SK-MEL-5 (cell line): ENCODE results near the gene FHOD1. TPM values are rescaled to one million over a fixed set of nuclear protein-coding genes. Genes with fewer than 3 reads are reported as not detected.

Experiments used
- DNase-seq: peaks from one replicate; pipeline ENCODE4 v3.0.0-alpha.2; 2016; ENCODE audit warnings: low read depth, low spot score
- in situ Hi-C: cut with HindIII; loops from 2 replicates; pipeline ENCODE4 v1.10.0; 2016; ENCODE audit warnings: low sequenced_read_pairs, high pct_unique_total_duplicates, low pct_unique_long_range_greater_than_20kb
- total RNA-seq: library from RNA; depleted of rRNA; stranded (reverse); fragments of >200 nt; shearing (Covaris generic); gene quantifications from 2 replicates; pipeline ENCODE4 v1.2.3, GENCODE V29; 2014

FHOD1 gene
- total RNA-seq, 1 experiment from 2014 or later = 10.5 TPM

DNA sequence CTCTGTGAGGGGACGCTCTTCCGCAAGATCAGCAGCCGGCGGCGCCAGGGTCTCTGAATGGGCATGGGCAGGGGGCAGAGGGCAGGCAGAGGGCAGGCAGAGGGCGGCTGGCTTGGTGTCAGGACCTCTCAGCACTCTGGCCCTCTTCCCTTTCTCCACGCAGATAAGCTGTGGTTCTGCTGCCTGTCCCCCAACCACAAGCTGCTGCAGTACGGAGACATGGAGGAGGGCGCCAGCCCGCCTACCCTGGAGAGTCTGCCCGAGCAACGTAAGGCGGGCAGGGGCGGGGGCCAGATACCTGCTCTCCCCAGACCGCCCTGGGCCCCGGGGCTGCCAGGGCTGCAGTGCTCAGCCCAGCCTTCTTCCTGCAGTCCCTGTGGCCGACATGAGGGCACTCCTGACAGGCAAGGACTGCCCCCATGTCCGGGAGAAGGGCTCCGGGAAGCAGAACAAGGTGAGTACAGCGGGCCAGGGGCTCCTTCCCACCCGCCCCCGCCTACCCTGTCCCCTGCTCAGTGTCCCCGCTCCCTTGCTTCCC is 44.3 kb downstream of the FHOD1 start:
- DNase-seq = no peak
- in situ Hi-C loops = no loop called here

DNA sequence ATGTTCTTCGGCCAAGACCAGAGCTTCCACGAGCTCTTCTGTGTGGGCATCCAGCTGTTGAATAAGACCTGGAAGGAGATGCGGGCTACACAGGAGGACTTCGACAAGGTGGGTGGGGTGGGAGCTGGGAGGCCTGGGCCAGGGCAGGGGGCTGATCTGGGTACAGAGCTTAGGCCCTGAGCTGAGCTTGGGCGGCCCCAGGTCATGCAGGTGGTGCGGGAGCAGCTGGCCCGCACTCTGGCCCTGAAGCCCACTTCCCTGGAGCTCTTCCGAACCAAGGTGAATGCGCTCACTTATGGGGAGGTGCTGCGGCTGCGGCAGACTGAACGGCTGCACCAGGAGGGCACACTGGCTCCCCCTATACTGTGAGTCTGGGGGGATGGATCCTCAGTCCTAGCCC is 44.9 kb downstream of the FHOD1 start:
- DNase-seq = no peak
- in situ Hi-C loops = no loop called here

DNA sequence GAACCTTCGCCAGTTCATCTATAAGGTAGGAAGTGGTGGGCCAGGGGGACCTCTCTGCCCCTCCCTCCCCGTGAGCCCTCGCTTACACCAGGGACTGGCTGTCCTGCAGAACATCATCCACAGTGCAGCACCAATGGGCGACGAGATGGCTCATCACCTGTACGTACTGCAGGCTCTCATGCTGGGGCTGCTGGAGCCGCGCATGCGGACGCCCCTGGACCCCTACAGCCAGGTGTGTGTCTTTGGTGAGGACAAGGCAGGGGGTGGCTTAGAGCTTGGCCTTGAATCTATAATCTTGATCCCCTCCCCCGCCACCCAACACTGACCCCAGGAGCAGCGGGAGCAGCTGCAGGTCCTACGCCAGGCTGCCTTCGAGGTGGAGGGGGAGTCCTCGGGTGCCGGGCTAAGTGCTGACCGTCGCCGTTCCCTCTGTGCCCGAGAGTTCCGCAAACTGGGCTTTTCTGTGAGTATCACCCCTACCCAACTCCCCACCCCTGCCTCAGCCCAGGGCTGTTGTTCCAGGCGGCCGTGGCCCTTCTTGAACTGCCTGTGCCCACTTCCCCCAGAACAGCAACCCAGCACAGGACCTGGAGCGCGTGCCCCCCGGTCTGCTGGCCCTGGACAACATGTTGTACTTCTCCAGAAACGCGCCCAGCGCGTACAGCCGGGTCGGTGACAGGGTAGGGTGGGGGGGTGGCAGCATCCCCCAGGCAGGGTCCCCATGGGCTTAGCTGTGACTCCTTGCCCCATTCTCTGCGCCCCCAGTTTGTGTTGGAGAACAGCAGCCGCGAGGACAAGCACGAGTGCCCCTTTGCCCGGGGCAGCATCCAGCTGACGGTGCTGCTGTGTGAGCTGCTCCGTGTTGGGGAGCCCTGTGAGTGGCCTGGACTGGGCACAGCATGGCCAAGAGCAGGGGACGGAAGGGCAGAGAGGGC is 45.6 kb downstream of the FHOD1 start:
- in situ Hi-C loops = no loop called here
- no peak for DNase-seq

DNA sequence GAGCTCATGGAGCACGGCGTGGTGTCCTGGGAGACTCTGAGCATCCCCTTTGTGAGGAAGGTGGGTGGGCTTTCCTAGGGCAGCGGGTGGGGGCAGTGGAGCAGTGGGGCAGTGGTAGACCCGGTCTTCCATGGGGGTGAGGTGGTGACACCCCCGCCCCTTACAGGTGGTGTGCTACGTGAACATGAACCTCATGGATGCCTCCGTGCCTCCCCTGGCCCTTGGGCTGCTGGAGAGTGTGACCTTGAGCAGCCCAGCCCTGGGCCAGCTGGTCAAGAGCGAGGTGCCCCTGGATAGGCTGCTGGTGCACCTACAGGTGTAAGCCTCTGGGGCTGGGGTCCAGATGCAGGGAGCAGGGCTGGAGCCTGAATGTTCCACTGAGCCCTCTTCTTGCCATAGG is 46.8 kb downstream of the FHOD1 start:
- in situ Hi-C loops = no loop called here
- no peak for DNase-seq

DNA sequence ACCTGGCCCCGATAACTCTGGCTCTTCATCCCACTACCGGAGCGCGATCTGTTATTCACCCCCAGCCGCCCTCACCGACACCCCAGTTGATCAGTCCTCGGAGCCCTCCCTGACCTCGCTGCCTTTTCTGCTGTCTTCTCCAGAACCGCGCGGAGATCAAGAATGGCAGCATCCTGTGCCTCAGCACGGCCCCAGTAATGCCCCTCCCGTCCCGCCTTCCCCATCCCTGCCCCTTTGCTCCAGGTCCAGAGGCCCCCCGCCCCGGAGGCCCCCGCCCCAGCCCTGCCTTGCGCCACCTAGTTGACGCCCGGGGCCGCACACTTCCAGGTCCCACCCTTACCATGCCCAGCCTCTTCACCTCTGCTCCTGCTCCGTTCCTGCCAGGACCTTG is 47.5 kb downstream of the FHOD1 start:
- in situ Hi-C loops = no loop called here
- no peak for DNase-seq

DNA sequence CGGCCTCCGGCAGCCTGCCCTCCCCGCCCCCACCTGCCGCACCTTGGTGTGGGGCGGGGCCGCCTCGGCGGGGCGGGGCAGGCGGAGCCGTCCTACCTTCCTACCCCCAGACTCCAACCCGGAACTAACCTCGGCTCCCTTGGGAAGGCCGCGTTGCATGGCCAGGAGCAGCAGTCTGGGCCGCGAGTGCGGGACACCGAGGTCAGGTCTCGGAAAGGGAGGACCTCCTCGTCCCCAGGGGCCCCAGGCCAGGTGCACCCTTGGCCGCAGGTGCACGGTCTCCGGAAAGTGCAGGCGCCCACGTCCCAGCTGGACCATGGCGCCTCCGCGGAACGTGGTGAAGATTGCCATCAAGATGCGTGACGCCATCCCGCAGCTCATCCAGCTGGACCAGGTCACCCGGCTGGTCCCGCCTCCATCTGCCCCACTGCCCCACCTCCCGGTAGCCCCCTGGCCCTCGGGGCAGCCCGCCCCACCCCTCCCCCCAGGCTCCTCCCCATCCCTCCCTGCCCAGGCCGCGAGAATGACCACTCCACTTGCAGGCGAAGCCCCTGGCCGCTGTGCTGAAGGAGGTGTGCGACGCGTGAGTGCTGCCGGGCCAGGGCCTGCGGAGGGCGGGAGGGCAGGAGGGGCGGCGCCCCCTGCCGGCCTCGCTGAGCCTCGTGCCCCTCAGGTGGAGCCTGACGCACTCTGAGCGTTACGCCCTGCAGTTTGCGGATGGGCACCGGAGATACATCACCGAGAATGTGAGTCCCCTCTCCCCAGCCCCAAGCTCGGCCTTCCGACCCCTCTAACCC is 48.1 kb downstream of the FHOD1 start, which contains the start of gene ELMO3:
Gene ELMO3, plus strand, starts transcription at position 121 of the 797 bp plus-strand sequence. Its CDS starts 196 bp downstream, at position 317.
- DNase-seq = no peak
- in situ Hi-C loops = no loop called here

DNA sequence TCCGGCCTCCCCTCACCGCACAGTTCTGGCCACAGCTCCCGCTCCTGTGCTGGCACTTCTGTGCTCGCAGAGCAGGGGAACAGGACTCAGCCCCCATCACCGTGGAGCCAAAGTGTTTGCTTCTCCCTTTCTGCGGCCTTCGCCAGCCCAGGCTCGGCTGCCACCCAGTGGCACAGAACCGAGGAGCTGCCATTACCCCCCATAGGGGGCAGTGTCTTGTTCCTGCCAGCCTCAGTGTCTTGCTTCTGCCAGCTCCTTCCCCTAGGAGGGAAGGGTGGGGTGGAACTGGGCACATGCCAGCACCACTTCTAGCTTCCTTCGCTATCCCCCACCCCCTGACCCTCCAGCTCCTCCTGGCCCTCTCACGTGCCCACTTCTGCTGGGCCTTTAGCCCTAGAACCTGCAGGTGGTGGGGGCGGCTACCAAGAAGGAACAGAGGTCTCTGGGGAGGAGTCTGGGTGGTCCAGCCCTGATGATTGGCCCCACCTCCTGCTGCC is 49.0 kb downstream of the FHOD1 start:
- peak; percentile 75 for DNase-seq
- in situ Hi-C loops = no loop called here

DNA sequence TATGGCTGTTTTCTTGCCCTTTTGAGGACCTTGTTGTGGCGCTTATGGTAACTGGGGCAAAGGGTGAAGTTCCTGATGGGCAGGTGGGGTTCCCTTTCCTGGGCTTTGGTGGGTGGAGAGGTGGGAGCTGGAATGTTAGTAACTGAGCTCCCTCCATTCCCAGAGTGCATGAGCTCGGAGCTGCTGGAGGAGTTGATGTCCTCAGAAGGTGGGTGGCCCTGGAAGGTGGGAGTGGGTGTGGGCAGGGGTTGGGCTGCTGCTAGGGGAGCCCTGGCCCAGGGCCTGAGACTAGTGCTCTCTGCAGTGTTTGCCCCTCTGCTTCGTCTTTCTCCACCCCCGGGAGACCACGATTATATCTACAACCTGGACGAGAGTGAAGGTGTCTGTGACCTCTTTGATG is 49.6 kb downstream of the FHOD1 start:
- in situ Hi-C loops = no loop called here
- DNase-seq = no peak

DNA sequence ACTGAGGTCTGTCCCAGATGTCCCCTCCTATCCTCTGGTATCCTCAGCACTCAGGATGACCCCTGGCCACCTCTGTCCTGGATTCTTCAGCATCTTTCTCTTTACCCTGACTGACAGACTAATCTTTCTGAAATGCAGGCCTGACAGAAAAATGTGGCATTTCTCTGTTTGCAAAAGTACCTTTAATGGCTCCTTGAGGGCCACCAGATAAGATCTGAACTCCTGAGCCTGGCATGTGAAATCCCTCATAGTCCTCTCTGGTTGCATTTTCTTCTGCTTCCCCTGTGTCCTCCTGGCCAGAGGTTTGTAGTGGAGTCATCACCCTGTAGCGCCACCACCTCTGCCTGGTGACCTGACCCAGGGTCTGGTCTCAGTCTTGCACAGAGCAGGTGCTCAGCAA is 50.4 kb downstream of the FHOD1 start:
- in situ Hi-C loops = no loop called here

DNA sequence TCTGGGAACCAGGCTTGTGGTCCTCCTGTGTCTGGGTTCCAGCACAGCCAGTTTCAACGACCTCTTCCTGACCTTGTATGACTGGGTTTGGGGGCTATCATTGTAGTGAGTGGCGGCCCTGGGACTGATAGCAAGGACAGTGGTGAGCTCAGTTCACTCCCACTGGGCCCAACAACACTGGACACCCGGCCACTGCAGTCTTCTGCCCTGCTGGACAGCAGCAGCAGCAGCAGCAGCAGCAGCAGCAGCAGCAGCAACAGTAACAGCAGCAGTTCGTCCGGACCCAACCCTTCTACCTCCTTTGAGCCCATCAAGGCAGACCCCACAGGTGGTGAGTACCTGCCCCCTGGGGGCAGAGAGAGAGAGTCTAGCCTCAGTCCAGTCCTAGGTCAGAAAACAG is 51.6 kb downstream of the FHOD1 start:
- DNase-seq = no peak
- in situ Hi-C loops = no loop called here

More for the DNA sequence above, 50.4 kb downstream of the FHOD1 start:
- DNase-seq = no peak

DNA sequence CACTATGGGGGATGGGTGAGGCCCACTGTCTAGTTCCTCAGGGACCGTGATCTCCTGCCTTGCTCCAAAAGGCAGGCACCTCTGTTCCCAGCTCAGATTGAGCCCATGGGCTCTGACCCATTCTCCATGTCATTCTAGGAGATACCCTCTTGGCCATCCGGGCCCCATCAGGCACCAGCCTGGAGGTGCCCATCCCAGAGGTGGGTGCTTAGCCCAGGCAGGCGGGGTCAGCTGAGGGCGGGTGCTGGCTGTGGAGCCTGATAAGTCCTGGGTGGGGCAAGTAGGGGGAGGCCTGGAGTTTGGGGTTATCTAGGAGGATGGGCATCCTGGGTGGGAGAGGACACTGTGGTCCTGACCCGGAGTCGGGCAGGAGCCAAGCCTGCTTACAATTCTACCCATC is 53.0 kb downstream of the FHOD1 start:
- DNase-seq = no peak
- in situ Hi-C loops = no loop called here

DNA sequence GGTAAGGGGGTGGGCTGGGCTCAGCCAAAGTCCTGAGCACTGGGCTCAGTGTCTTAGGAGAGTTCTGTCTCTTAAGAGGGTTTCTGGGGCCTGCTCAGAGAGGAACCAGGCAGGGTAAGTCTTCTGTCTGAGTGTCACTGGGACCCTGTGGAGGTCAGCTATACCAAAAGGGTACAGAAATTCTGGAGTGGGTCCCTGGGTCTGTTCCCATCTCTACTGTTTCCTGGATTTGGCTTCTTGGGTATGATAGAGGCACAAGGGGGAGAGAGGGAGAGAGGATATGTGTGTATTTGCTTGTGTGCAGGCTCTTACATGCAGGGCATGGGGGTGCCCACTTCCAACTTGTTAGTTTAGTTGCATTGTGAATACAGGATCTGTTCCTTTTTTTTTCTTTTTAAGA is 53.7 kb downstream of the FHOD1 start:
- DNase-seq = no peak
- in situ Hi-C loops = no loop called here

DNA sequence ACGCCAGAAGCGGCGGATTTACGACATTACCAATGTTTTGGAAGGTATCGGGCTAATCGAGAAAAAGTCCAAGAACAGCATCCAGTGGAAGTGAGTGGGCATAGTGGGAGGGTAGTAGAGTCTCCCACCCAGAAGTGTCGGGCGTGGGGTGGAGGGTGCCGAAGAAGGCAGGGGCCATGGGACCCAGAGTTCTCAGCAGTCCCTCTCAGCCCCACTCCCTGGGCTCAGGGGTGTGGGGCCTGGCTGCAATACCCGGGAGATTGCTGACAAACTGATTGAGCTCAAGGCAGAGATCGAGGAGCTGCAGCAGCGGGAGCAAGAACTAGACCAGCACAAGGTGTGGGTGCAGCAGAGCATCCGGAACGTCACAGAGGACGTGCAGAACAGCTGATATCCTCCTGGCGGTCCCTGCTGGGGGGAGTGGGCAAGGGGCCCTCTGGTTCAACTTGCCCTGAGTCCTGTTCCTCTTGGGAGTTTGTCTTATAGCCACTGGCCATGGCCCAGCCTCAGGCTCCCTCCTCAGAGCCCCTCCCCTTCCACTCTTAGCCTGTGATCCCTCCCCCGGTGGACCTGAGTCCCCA is 54.4 kb downstream of the FHOD1 start:
- no peak for DNase-seq
- in situ Hi-C loops = no loop called here

DNA sequence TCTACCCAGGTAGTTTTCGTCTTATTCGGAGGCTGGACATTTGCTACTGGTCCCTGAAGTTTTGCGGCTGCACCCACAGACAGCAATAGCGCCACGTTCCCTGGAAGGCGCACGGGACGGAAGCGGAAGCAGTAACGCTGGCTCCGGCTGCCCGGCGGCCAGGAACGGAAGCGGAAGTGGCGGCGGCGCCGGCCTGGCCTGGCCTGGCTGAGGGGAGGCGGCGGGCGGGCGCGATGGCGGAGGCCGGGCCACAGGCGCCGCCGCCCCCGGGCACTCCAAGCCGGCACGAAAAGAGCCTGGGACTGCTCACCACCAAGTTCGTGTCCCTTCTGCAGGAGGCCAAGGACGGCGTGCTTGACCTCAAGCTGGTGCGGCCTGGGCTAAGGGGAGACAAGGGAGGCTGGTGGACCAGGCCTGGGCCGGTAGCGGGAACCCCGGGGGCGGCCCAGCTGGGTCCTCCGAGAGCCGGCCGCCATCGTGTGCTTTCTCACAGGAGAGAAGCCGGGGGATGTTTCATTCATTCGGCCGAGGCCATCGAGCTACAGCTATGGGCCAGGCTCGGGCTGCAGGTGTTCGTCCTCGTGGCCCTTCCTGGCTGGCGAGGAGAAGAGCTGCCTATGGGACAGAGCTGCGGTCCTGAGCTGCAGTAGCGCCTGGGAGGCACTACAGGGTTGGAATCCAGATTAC is 55.1 kb downstream of the FHOD1 start, which contains the start of gene E2F4:
Gene E2F4, plus strand, starts transcription at position 161 of the 687 bp plus-strand sequence. Its CDS starts 73 bp downstream, at position 234.
- in situ Hi-C loops = no loop called here

DNA sequence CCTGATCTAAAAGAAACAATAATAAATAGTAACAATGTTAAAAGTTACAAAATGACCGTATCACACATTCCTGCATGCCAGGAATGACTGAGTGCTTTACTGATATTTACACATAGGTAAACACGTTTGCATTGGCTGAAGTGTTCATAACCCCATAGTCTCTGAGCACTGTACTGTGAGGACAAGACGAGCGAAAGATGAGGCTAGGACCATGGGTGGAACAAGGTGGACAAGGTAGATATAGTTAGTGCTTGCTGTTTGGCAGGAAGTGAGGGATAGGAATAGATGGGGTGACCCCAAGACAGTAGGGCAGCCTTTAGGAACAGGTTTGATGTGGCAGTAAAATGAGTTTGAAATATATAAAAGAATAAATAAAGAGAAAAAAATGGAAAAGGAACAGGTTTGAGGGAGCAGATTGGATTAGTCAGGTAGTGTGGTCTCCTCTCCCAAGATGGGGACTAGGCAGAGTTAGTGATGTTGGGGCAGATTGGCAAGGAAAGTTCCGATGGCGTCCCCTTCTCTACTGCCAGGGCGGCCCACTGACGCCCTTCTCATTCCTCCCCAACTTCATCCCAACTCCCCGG is 55.8 kb downstream of the FHOD1 start:
- DNase-seq = no peak
- in situ Hi-C loops = no loop called here

More for the DNA sequence above, 55.1 kb downstream of the FHOD1 start, which contains the start of gene E2F4:
- peak; percentile 88 for DNase-seq

DNA sequence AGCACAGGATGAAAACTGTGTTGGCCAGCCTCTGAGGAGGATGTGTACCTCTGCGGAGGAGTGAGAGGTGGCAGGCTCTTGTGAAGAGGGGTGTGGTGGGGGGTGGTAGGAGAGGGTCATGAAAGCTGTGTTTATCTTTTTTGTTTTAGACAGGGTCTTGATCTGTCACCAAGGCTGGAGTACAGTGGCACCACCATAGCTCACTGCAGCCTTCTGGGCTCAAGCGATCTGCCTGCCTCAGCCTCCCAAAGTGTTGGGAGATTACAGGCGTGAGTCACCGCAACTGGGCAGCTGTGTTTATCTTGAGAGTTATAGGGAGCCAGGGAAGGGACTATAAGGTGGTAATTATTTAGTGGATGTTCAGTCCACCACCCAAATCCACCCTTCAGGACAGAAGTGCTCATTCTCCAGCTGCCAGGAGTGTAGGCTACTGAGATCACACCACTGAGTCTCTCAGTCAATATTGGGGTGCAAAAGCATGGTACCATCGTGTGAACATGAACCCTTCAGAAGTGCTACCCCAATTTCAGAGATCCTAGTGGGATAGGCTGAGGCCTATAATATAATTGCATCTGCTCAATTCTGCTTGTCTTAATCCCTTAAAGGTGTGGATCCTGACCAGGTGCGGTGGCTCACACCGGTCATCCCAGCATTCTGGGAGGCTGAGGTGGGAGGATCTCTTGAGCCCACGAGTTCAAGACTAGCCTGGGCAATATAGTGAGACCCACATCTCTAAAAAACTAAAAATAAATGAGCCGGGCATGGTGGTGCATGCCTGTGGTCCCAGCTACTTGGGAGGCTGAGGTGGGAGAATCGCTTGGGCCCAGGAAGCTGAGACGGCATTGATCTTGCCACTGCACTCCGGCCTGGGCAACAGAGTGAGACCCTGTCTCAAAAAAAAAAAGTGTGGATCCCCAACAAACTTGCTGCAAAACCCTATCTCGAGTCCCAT is 56.6 kb downstream of the FHOD1 start:
- DNase-seq = no peak
- in situ Hi-C loops = no loop called here
